Lung (tissue), 12 donors: ENCODE measurements around the gene EPN2. TPM values are rescaled to one million over a fixed set of nuclear protein-coding genes. Genes with fewer than 3 reads are reported as not detected.

ENCODE experiments used
- ATAC-seq: fragments of 200-7000 bp; cut with Tn5 transposase; one replicate; pipeline ENCODE4 v1.9.1; 2020; ENCODE audit warnings: moderate number of reproducible peaks; ENCODE audit not compliant: insufficient read depth, low FRiP score
- DNase-seq, 3 donors: peaks; one replicate each; pipeline ENCODE4 v3.0.0-alpha.2; 2013 to 2017
- H3K27ac ChIP-seq, 2 donors: one replicate each; pipeline ENCODE4 v1.5.1; 2013; ENCODE audit warnings: mild to moderate bottlenecking in 2 of 2, moderate library complexity in 2 of 2, control low read depth in 1 of 2, inconsistent platforms in 1 of 2, low read depth in 1 of 2, low read length in 1 of 2
- H3K27me3 ChIP-seq, 3 donors: one replicate each; pipeline ENCODE4 v1.5.1; 2013; ENCODE audit warnings: low read length in 2 of 3; ENCODE audit not compliant: control insufficient read depth in 3 of 3, insufficient read depth in 3 of 3
- H3K36me3 ChIP-seq, 4 donors: one replicate each; pipeline ENCODE4 v1.5.1; 2013; ENCODE audit warnings: low read length in 4 of 4, mild to moderate bottlenecking in 1 of 4, moderate library complexity in 1 of 4; ENCODE audit not compliant: control insufficient read depth in 4 of 4, insufficient read depth in 4 of 4
- H3K4me1 ChIP-seq, 5 donors: one replicate each; pipeline ENCODE4 v1.5.1; 2013; ENCODE audit warnings: low read length in 5 of 5, mild to moderate bottlenecking in 2 of 5, moderate library complexity in 1 of 5; ENCODE audit not compliant: control insufficient read depth in 5 of 5, insufficient read depth in 5 of 5
- H3K4me3 ChIP-seq: one replicate; pipeline ENCODE4 v1.5.1; 2013; ENCODE audit warnings: mild to moderate bottlenecking, control low read depth, moderate library complexity
- H3K9ac ChIP-seq, 2 donors: one replicate each; pipeline ENCODE4 v1.5.1; 2013; ENCODE audit warnings: low read length in 2 of 2, control low read depth in 1 of 2; ENCODE audit not compliant: insufficient read depth in 1 of 2
- H3K9me3 ChIP-seq, 4 donors: one replicate each; pipeline ENCODE4 v1.5.1; 2013; ENCODE audit warnings: low read length in 3 of 4, mild to moderate bottlenecking in 1 of 4, moderate library complexity in 1 of 4; ENCODE audit not compliant: control insufficient read depth in 4 of 4, insufficient read depth in 3 of 4
- CTCF ChIP-seq: IDR thresholded peaks from 2 replicates; pipeline ENCODE4 v1.5.1; 2012; ENCODE audit warnings: mild to moderate bottlenecking; ENCODE audit errors: control extremely low read depth, extremely low read depth
- whole genome bisulfite sequencing, 2 donors: extraction: QIAGEN DNeasy Blood & Tissue Kit; methylation state at CpG; one replicate each; pipeline ENCODE4 v1.1.7; 2013; 5-methylcytosine and 5-hydroxymethylcytosine counted together
- polyA plus RNA-seq, 2 donors: library from polyadenylated mRNA; stranded (reverse); fragments of 200-250 nt; gene quantifications; one replicate each; pipeline ENCODE4 v1.2.1, GENCODE V29; 2013
- total RNA-seq, 2 donors: library from RNA; depleted of rRNA in 1 of 2; stranded (reverse); fragments of >200 nt in 1 of 2; gene quantifications; one replicate each; pipeline ENCODE4 v1.2.1, GENCODE V29; 2014 to 2021
- donor health status: control.
- donor health status: control.
- donor health status: Bipolar disorder and iron deficiency.
- donor health status: healthy.
- donor health status: DM: yes; HTN: yes; CAD: no.

The EPN2 gene
- total and polyA plus RNA-seq, 4 donors: 16.7 to 73.7 (median 37.4) TPM

- peaks cover 0 to 28% (median 16%) of the 10 kb centered on the region in 5 donors for H3K4me1 ChIP-seq
- H3K4me3 ChIP-seq: no peak overlapping the region
- H3K9ac ChIP-seq: no peak overlapping the region
- peaks cover 0 to 7% (median under 1%) of the 10 kb centered on the region in 4 donors for H3K36me3 ChIP-seq
- no peaks in the 10 kb centered on the region for H3K9me3 ChIP-seq
- no peak for TF ChIP-seq CTCF
- no peaks in the 10 kb centered on the region for H3K27me3 ChIP-seq
- WGBS, 2 donors: 83% methylated on average over 12 of the region's 12 CpGs
- ATAC-seq (no peak), DNase-seq (no peak)
- H3K27ac ChIP-seq: peak overlapping the region in 1 of 2 donors; percentile 5
These were observed 54.6 kb downstream of the EPN2 start for GRCh38 chr17:19291646-19292376.

GRCh38 chr17:19292377-19292711 lies 55.2 kb downstream of the EPN2 start:
- H3K27ac ChIP-seq: peak overlapping the region in 1 of 2 donors; percentile 5
- ATAC-seq: no peak

GRCh38 chr17:19294443-19294842 lies 57.3 kb downstream of the EPN2 start:
- Histone ChIP-seq H3K36me3 (peaks cover 0 to 2% (median 0%) of the 10 kb centered on the region in 4 donors), H3K4me1 (peaks cover 0 to 24% (median 16%) of the 10 kb centered on the region in 5 donors), H3K4me3 (no peak overlapping the region), H3K27ac (no peak overlapping the region), H3K9me3 (no peaks in the 10 kb centered on the region), H3K27me3 (no peaks in the 10 kb centered on the region), H3K9ac (no peak overlapping the region)
- no peak for TF ChIP-seq CTCF
- 83 to 85% methylated on average over 3 of the region's 3 CpGs for WGBS, 2 donors
- ATAC-seq (no peak), DNase-seq (no peak)

More at GRCh38 chr17:19292377-19292711, 55.2 kb downstream of the EPN2 start:
- H3K9ac ChIP-seq: no peak overlapping the region
- WGBS, 2 donors: 80 to 95% methylated on average over 4 of the region's 4 CpGs
- H3K27me3 ChIP-seq: no peaks in the 10 kb centered on the region
- no peak for TF ChIP-seq CTCF
- peaks cover 0 to 24% (median 19%) of the 10 kb centered on the region in 5 donors for H3K4me1 ChIP-seq
- no peaks in the 10 kb centered on the region for H3K9me3 ChIP-seq
- peaks cover 0 to 7% (median under 1%) of the 10 kb centered on the region in 4 donors for H3K36me3 ChIP-seq
- no peak overlapping the region for H3K4me3 ChIP-seq
- DNase-seq: no peak
